ENCODE data around the gene DYSF.
A peak's percentile ranks its signal among the peaks of the same experiment; 100 is the strongest.

The DYSF gene

DNA sequence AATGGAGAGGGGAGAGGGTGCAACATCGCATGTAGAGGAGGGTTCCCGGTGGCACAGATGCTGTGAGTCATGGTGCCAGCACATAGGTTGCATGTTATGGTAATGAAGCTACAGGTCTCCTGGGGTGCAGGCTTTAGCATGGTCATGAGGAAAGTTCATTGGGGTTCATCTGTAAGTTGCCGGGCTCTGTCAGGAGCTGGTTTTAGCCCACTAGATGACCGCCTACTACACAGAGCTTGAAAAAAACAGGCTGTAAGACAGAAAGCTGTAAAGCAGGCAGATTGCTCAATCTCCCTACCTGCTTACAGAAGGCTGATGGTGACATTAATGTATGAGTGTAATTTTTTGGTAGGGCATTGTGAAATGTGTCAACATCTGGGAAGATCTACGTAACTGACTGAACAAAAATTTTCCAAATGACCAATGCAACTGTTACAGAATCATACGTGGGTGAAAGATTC, 23.9 kb downstream of the DYSF start:
- DNase-seq, result no peak
- TF ChIP-seq, protein P1, sequence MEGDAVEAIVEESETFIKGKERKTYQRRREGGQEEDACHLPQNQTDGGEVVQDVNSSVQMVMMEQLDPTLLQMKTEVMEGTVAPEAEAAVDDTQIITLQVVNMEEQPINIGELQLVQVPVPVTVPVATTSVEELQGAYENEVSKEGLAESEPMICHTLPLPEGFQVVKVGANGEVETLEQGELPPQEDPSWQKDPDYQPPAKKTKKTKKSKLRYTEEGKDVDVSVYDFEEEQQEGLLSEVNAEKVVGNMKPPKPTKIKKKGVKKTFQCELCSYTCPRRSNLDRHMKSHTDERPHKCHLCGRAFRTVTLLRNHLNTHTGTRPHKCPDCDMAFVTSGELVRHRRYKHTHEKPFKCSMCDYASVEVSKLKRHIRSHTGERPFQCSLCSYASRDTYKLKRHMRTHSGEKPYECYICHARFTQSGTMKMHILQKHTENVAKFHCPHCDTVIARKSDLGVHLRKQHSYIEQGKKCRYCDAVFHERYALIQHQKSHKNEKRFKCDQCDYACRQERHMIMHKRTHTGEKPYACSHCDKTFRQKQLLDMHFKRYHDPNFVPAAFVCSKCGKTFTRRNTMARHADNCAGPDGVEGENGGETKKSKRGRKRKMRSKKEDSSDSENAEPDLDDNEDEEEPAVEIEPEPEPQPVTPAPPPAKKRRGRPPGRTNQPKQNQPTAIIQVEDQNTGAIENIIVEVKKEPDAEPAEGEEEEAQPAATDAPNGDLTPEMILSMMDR (IDR thresholded peaks at IDR 0.05), result no peak
- peaks cover 8% of the 10 kb centered on the region for H3K4me1 Mint-ChIP-seq
- H3K27ac Mint-ChIP-seq, result no peak overlapping the region
- peaks cover 5% of the 10 kb centered on the region for H3K36me3 Mint-ChIP-seq (ENCODE audit: low read depth)
- no peak overlapping the region for H3K4me3 Mint-ChIP-seq
- H3K9me3 Mint-ChIP-seq, result peaks cover 18% of the 10 kb centered on the region
- H3K27me3 Mint-ChIP-seq (ENCODE audit: low read depth, poor library complexity), result peaks cover 9% of the 10 kb centered on the region

GRCh38 chr2:71478806-71479205, 25.4 kb downstream of the DYSF start:
- peaks cover 4% of the 10 kb centered on the region for H3K27me3 Mint-ChIP-seq (ENCODE audit: low read depth, poor library complexity)
- peaks cover 18% of the 10 kb centered on the region for H3K9me3 Mint-ChIP-seq
- H3K27ac Mint-ChIP-seq, result no peak overlapping the region
- H3K4me3 Mint-ChIP-seq, result no peak overlapping the region
- TF ChIP-seq, protein P1 (IDR thresholded peaks at IDR 0.05), result no peak
- no peak for DNase-seq
- H3K4me1 Mint-ChIP-seq, result peaks cover 12% of the 10 kb centered on the region
- H3K36me3 Mint-ChIP-seq (ENCODE audit: low read depth), result no peaks in the 10 kb centered on the region

GRCh38 chr2:71479261-71479660, 25.9 kb downstream of the DYSF start:
- Mint-ChIP-seq H3K4me1 (peaks cover 12% of the 10 kb centered on the region), H3K36me3 (ENCODE audit: low read depth) (no peaks in the 10 kb centered on the region), H3K4me3 (no peak overlapping the region), H3K27me3 (ENCODE audit: low read depth, poor library complexity) (peaks cover 4% of the 10 kb centered on the region), H3K27ac (no peak overlapping the region), H3K9me3 (peaks cover 18% of the 10 kb centered on the region)
- TF ChIP-seq, protein P1 (IDR thresholded peaks at IDR 0.05), result no peak
- no peak for DNase-seq

GRCh38 chr2:71481111-71481510, 27.8 kb downstream of the DYSF start:
- Mint-ChIP-seq H3K27me3 (ENCODE audit: low read depth, poor library complexity) (peaks cover 4% of the 10 kb centered on the region), H3K4me3 (no peak overlapping the region), H3K9me3 (peaks cover 18% of the 10 kb centered on the region), H3K36me3 (ENCODE audit: low read depth) (no peaks in the 10 kb centered on the region), H3K27ac (no peak overlapping the region), H3K4me1 (peaks cover 16% of the 10 kb centered on the region)
- DNase-seq, result no peak
- TF ChIP-seq, protein P1 (IDR thresholded peaks at IDR 0.05), result no peak

DNA sequence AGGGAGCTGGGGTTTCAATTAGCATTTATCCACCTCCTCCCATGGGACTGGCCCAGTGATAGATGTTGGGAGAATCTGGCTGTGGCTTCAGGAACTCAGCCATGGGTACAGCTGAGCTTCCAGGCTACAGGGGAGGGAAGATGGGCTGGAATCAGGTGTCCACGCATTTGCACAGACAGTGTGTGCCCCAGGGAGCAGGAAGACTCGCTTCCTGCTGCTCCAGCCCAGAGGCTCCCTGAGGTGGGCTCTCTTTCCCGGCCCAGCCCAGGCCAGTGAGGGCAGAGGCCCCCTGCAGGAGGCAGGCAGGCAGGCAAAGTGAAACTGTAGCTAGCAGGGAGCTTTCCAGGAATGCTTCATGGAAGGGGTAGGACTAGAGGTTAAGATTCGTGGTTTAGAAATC, 28.7 kb downstream of the DYSF start:
- Mint-ChIP-seq H3K4me1 (peaks cover 25% of the 10 kb centered on the region), H3K36me3 (ENCODE audit: low read depth) (no peaks in the 10 kb centered on the region), H3K27ac (no peak overlapping the region), H3K4me3 (no peak overlapping the region), H3K9me3 (peaks cover 16% of the 10 kb centered on the region), H3K27me3 (ENCODE audit: low read depth, poor library complexity) (peaks cover 4% of the 10 kb centered on the region)
- peak; percentile 29 for DNase-seq
- TF ChIP-seq, protein P1 (IDR thresholded peaks at IDR 0.05), result peak; percentile 29

DNA sequence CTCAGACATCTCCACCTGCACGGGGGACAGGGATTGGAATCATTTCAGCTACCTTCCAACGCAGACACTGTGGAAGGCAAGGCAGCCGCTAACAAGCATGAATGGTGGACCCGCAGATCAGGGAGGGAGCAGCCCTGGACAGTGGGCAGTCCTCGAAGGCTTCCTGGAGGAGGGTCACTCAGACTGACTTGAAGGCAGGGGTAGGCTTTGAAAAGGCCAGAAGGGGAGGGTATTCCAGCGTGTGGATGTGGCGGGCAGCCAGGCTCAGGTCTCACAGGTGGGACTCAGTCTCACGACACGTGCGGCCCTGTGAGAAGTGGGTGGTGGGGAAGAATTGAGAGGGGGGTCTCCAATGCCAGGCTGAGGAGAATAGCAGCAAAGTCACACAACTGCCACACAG, 29.9 kb downstream of the DYSF start:
- Mint-ChIP-seq H3K4me3 (no peak overlapping the region), H3K4me1 (peaks cover 27% of the 10 kb centered on the region), H3K27me3 (ENCODE audit: low read depth, poor library complexity) (peaks cover 6% of the 10 kb centered on the region), H3K36me3 (ENCODE audit: low read depth) (no peaks in the 10 kb centered on the region), H3K27ac (no peak overlapping the region), H3K9me3 (peaks cover 10% of the 10 kb centered on the region)
- no peak for DNase-seq
- TF ChIP-seq, protein P1 (IDR thresholded peaks at IDR 0.05), result no peak
